IPS-18a (cell line): Measurements from ENCODE around the gene ACBD6.
"Not testable (repeated sequence)": the region's sequence is repeated elsewhere in the genome, so short reads cannot be mapped to it uniquely, and the experiment has no call there.

ENCODE experiments used
- H3K27ac ChIP-seq: one replicate; pipeline ENCODE4 v1.5.1; 2013; ENCODE audit warnings: low read length
- H3K27me3 ChIP-seq: one replicate; pipeline ENCODE4 v1.6.1; 2013; ENCODE audit warnings: mild to moderate bottlenecking, low read length; ENCODE audit not compliant: control insufficient read depth, insufficient read depth
- H3K36me3 ChIP-seq: one replicate; pipeline ENCODE4 v1.6.1; 2013; ENCODE audit warnings: low read depth, low read length; ENCODE audit not compliant: control insufficient read depth
- H3K4me1 ChIP-seq: one replicate; pipeline ENCODE4 v1.6.1; 2013; ENCODE audit warnings: low read depth, low read length; ENCODE audit not compliant: control insufficient read depth
- H3K4me3 ChIP-seq: one replicate; pipeline ENCODE4 v1.5.1; 2013; ENCODE audit warnings: low read length
- H3K9ac ChIP-seq: one replicate; pipeline ENCODE4 v1.6.1; 2013; ENCODE audit warnings: mild to moderate bottlenecking, low read length, moderate library complexity
- H3K9me3 ChIP-seq: one replicate; pipeline ENCODE4 v1.6.1; 2013; ENCODE audit warnings: low read depth, low read length; ENCODE audit not compliant: control insufficient read depth

Gene ACBD6, protein sequence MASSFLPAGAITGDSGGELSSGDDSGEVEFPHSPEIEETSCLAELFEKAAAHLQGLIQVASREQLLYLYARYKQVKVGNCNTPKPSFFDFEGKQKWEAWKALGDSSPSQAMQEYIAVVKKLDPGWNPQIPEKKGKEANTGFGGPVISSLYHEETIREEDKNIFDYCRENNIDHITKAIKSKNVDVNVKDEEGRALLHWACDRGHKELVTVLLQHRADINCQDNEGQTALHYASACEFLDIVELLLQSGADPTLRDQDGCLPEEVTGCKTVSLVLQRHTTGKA

DNA sequence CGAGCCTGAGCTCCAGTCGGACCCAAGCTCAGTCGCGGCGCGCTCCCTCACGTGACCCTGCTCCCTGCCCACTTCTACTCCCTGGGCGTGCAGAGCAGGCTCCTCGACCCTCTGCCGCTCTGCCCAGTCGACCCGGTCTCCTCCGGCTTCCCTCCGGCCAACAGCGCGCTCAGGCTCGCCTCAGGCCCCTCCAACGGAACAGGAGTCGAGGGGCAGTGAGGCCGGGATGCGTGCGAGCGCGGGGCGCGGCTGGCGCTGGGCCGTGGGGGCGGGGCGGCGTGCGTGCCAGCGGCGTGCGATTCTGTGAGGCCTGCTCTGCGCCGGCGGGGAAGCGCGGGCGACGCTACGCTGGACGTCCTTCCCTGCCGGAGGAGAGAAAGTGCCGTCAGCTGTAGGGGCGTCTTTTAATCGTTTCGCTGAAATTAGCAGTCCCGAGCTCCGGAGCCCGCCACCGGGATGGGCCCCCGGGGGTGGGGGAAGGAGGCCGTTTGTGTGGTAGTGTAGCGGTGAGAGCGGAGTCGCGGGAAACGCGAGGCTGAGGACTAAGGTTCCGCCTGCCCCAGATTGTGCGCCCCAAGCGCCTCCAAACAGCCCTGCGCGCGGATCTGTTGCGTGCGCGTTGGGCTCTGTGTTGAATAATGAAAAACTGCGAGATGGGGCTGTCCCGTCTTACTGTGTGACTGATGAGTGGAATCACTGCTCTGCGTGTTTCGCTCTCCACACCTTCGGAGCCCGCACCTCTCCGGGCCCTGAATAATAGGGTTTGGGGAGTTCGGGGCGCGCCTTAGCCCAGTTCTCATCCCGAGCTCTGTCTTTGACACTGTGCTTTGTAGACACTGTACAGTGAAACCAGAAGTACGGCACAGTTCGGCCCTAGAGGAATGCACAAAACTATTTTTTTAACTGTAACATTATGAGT, at the start of gene ACBD6:
ACBD6 (minus strand) TSS at position 217 of the 919 bp plus-strand sequence. CDS start 311 bp downstream, outside the sequence.
- peak within 1 kb of the TSS; percentile 84 for H3K9ac ChIP-seq

DNA sequence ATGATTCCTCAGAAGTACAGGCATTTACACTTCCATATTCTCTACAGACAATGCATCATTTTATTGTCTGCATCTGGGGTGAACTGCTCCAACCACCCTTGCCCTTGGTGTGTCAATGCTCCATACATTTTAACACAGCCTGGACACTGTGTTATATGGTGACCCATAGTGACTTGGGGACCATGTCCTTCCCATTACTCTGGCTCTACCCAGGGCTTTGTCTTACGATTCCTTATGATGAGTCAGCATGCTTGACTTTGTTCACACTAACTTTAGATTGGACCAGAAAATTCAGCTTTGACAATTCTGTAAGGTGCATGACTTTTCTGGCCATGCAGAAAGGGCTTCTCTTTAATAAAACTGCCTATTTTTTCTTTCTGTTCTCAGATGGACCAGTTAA, 49.6 kb upstream of the ACBD6 start:
- no peaks in the 10 kb centered on the region for H3K4me1 ChIP-seq
- no peak overlapping the region for H3K27ac ChIP-seq
- no peaks in the 10 kb centered on the region for H3K9me3 ChIP-seq
- H3K9ac ChIP-seq: no peak overlapping the region
- H3K27me3 ChIP-seq: no peaks in the 10 kb centered on the region
- H3K36me3 ChIP-seq: no peaks in the 10 kb centered on the region
- H3K4me3 ChIP-seq: no peak overlapping the region

More for the DNA sequence above, at the start of gene ACBD6:
- Histone ChIP-seq H3K36me3 (peaks cover 9% of the 10 kb centered on the region), H3K27me3 (peaks cover 9% of the 10 kb centered on the region), H3K4me1 (peaks cover 2% of the 10 kb centered on the region), H3K9me3 (no peaks in the 10 kb centered on the region), H3K4me3 (peak within 1 kb of the TSS; percentile 97), H3K27ac (peak within 1 kb of the TSS; percentile 85)

- no peak overlapping the region for H3K9ac ChIP-seq
- no peak overlapping the region for H3K4me3 ChIP-seq
- H3K27ac ChIP-seq: no peak overlapping the region
- no peaks in the 10 kb centered on the region for H3K36me3 ChIP-seq
- H3K9me3 ChIP-seq: no peaks in the 10 kb centered on the region
- H3K27me3 ChIP-seq: no peaks in the 10 kb centered on the region
- no peaks in the 10 kb centered on the region for H3K4me1 ChIP-seq
Observed at GRCh38 chr1:180550241-180550640, 47.9 kb upstream of the ACBD6 start.

GRCh38 chr1:180549770-180550169, 47.4 kb upstream of the ACBD6 start:
- H3K36me3 ChIP-seq, H3K4me3 ChIP-seq, H3K27ac ChIP-seq, H3K9me3 ChIP-seq, H3K4me1 ChIP-seq, H3K27me3 ChIP-seq, H3K9ac ChIP-seq: not testable (repeated sequence)

DNA sequence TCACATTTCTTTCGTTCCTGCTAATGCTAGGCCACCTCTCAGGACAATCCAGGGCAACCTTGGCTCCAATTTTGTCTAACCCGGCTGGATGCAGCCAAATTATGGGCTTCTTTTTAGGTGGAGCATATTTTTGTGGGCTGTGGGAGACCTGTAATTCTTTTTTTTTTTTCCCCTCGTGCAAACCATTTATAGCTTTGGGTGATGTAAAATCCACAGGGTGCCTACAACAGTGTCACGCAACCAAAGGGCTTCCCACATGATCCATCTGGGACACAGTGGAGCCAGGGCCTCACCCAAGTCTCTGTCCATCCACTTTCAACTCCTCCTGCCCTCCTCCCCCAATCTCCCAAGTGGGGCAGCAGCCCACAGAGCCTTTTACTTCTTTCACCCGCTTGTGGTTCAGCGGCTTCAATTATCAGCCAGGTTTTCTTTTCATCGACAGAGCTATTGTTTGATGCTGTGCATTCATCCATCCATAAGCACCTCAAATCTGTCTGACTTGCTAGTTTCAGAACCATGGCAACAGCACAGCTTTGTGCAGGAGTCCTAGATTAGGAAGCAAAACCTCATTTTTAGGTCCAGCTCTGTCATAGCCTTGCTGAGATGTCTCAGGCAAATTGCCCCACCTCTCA, 46.4 kb upstream of the ACBD6 start:
- no peak overlapping the region for H3K27ac ChIP-seq
- H3K9ac ChIP-seq: no peak overlapping the region
- no peaks in the 10 kb centered on the region for H3K27me3 ChIP-seq
- no peaks in the 10 kb centered on the region for H3K9me3 ChIP-seq
- H3K4me3 ChIP-seq: no peak overlapping the region
- no peaks in the 10 kb centered on the region for H3K36me3 ChIP-seq
- H3K4me1 ChIP-seq: no peaks in the 10 kb centered on the region

DNA sequence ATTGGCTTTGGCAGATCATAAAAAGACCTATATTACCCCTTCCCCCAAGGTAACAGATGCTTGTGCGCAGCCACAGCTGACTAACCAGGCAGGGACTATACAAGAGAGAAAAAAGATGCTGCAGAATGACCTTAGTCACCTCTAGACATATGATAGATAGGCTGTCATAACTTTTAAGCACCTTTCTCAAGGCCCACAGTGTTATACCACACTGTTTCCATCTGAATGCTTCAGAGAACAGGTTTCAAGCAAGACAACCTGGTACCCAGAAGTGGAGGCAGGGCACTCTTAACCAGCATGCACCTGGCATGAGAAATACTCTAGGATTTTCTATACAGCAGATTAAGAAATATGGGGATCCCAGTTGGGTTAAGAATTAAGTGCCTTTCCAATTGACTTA, 43.6 kb upstream of the ACBD6 start:
- Histone ChIP-seq H3K4me1 (peaks cover 12% of the 10 kb centered on the region), H3K9me3 (no peaks in the 10 kb centered on the region), H3K9ac (no peak overlapping the region), H3K36me3 (no peaks in the 10 kb centered on the region), H3K27me3 (no peaks in the 10 kb centered on the region), H3K27ac (no peak overlapping the region), H3K4me3 (no peak overlapping the region)

DNA sequence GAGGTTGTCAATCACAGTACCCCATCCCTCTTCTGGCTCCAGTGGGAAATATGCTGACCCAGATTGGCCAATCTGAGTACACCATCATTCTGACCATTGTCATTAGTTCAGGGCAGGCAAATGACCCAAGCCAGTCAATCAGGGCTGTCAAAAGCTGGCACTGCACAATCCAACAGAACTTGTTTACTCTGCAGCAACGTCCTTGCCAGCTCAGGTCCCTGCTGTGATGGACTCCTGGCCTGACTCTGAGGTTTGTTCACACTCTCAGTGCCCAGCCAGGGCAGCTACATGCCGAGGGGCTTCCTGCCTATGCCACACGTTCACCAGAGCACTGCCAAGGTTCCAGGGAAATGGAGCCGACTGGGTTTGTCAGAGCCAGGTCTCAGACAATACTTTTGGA, 41.7 kb upstream of the ACBD6 start:
- no peaks in the 10 kb centered on the region for H3K9me3 ChIP-seq
- no peaks in the 10 kb centered on the region for H3K36me3 ChIP-seq
- H3K4me1 ChIP-seq: peaks cover 12% of the 10 kb centered on the region
- no peak overlapping the region for H3K27ac ChIP-seq
- H3K9ac ChIP-seq: no peak overlapping the region
- no peaks in the 10 kb centered on the region for H3K27me3 ChIP-seq
- H3K4me3 ChIP-seq: no peak overlapping the region

GRCh38 chr1:180542838-180543145, 40.4 kb upstream of the ACBD6 start:
- Histone ChIP-seq H3K36me3 (no peaks in the 10 kb centered on the region), H3K27me3 (no peaks in the 10 kb centered on the region), H3K27ac (no peak overlapping the region), H3K4me3 (no peak overlapping the region), H3K9me3 (no peaks in the 10 kb centered on the region), H3K4me1 (peaks cover 12% of the 10 kb centered on the region), H3K9ac (no peak overlapping the region)

GRCh38 chr1:180542113-180542837, 39.9 kb upstream of the ACBD6 start:
- H3K9ac ChIP-seq: no peak overlapping the region
- H3K4me3 ChIP-seq: no peak overlapping the region
- peaks cover 12% of the 10 kb centered on the region for H3K4me1 ChIP-seq
- no peaks in the 10 kb centered on the region for H3K9me3 ChIP-seq
- no peak overlapping the region for H3K27ac ChIP-seq
- no peaks in the 10 kb centered on the region for H3K27me3 ChIP-seq
- H3K36me3 ChIP-seq: no peaks in the 10 kb centered on the region

DNA sequence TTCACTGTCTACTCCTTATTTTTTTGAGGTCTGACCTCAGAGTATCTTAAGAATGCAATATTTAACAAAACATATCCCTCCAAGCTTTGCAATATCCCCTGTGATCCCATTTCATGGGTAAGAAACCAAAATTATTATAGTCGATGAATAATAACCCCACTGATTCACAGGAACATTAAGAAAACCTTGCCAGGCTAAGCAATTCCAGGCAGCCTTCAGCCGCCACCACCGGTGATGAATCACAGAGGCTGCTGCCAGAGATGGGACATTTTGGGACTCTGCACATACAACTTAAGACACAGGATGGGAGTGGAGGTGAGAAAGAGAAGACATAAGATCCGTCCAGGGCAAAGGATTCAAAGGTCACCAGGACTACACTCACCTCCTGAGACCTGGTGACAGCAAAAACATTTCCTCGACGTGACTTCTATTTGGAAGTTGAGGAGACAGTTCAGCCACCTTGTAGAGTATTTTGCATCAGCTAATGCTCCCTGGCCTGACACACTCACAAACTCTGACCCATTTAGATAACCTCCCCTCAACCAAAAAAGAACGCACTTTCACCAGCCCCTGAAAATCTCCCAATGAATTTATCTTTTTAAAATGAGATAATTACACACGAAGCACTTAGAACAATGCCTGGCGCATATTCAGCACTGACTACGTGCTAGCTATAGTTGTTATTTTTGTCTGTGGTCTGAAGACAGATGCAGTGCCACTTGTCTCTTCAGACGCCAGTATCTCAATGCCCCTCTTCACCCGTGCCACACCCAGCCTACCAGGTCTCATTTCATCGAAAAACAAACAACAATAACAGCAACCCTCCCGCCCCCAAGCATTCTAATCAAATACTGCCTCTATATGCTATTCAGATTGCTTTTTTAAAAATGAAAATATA, 38.6 kb upstream of the ACBD6 start:
- Histone ChIP-seq H3K27me3 (no peaks in the 10 kb centered on the region), H3K36me3 (no peaks in the 10 kb centered on the region), H3K4me3 (no peak overlapping the region), H3K27ac (no peak overlapping the region), H3K9ac (no peak overlapping the region), H3K4me1 (peaks cover 12% of the 10 kb centered on the region), H3K9me3 (no peaks in the 10 kb centered on the region)
